T follicular helper cell (primary cell): ENCODE measurements around the gene SPRED2.

Source experiments
- DNase-seq: peaks from one replicate; pipeline ENCODE4 v3.0.0-alpha.2; 2020; ENCODE audit warnings: low read depth

SPRED2 gene

GRCh38 chr2:65415091-65415490 lies 17.3 kb downstream of the SPRED2 start:
- DNase-seq: no peak

- DNase-seq: no peak
These were observed 18.8 kb downstream of the SPRED2 start for GRCh38 chr2:65413610-65414009.

- DNase-seq: no peak
These were observed 19.3 kb downstream of the SPRED2 start for GRCh38 chr2:65413106-65413505.

- DNase-seq: no peak
These were observed 21.2 kb downstream of the SPRED2 start for GRCh38 chr2:65411056-65411795.

GRCh38 chr2:65409045-65409444 lies 23.4 kb downstream of the SPRED2 start:
- no peak for DNase-seq

GRCh38 chr2:65407240-65407639 lies 25.2 kb downstream of the SPRED2 start:
- DNase-seq: no peak

- no peak for DNase-seq
These were observed 27.3 kb downstream of the SPRED2 start for GRCh38 chr2:65404988-65405697.

GRCh38 chr2:65403529-65403915 lies 28.9 kb downstream of the SPRED2 start:
- no peak for DNase-seq

- no peak for DNase-seq
These were observed 29.4 kb downstream of the SPRED2 start for GRCh38 chr2:65402780-65403528.

GRCh38 chr2:65402323-65402722 lies 30.1 kb downstream of the SPRED2 start:
- DNase-seq: no peak

- no peak for DNase-seq
These were observed 35.3 kb downstream of the SPRED2 start for GRCh38 chr2:65397122-65397521.

- no peak for DNase-seq
These were observed 35.9 kb downstream of the SPRED2 start for GRCh38 chr2:65396348-65397026.

- no peak for DNase-seq
These were observed 36.6 kb downstream of the SPRED2 start for GRCh38 chr2:65395621-65396347.

- no peak for DNase-seq
These were observed 38.5 kb downstream of the SPRED2 start for GRCh38 chr2:65393743-65394422.

GRCh38 chr2:65393046-65393445 lies 39.4 kb downstream of the SPRED2 start:
- DNase-seq: no peak

- DNase-seq: no peak
These were observed 39.8 kb downstream of the SPRED2 start for GRCh38 chr2:65392609-65393008.

- no peak for DNase-seq
These were observed 42.3 kb downstream of the SPRED2 start for GRCh38 chr2:65390134-65390533.

- no peak for DNase-seq
These were observed 42.9 kb downstream of the SPRED2 start for GRCh38 chr2:65389476-65389875.

GRCh38 chr2:65388596-65389390 lies 43.6 kb downstream of the SPRED2 start:
- no peak for DNase-seq

GRCh38 chr2:65388051-65388531 lies 44.3 kb downstream of the SPRED2 start:
- DNase-seq: no peak
